Transverse colon (tissue), 4 donors: ENCODE results near the gene HMG20A. TPM values are rescaled to one million over a fixed set of nuclear protein-coding genes. Genes with fewer than 3 reads are reported as not detected.

Experiments
- DNase-seq: peaks from one replicate; pipeline ENCODE4 v3.0.0-alpha.2; 2019
- H3K27ac ChIP-seq, 4 donors: fragments of 200-600 bp; sonication (generic); 2 replicates each; pipeline ENCODE4 v1.5.1; 2016 to 2018; ENCODE audit warnings: inconsistent platforms in 4 of 4
- H3K27me3 ChIP-seq: fragments of 200-600 bp; sonication (generic); 2 replicates; pipeline ENCODE4 v1.5.1; 2017; ENCODE audit warnings: inconsistent platforms
- H3K36me3 ChIP-seq, 4 donors: fragments of 200-600 bp; sonication (generic); 2 replicates each; pipeline ENCODE4 v1.5.1; 2017 to 2019; ENCODE audit warnings: inconsistent platforms in 4 of 4
- H3K4me1 ChIP-seq, 4 donors: fragments of 200-600 bp; sonication (generic); 2 replicates each; pipeline ENCODE4 v1.5.1; 2017 to 2020; ENCODE audit warnings: inconsistent platforms in 4 of 4
- H3K4me3 ChIP-seq, 4 donors: fragments of 200-600 bp; sonication (generic); 1 replicate in 1 of 4; 2 replicates in 3 of 4; pipeline versions ENCODE4 v1.5.1 to v1.6.1; 2017 to 2019; ENCODE audit warnings: inconsistent platforms in 4 of 4
- H3K9me3 ChIP-seq, 2 donors: fragments of 200-600 bp; sonication (generic); 2 replicates each; pipeline ENCODE4 v1.5.1; 2017 to 2019; ENCODE audit warnings: inconsistent platforms in 2 of 2
- CTCF ChIP-seq, 5 experiments: fragments of 200-600 bp in 3 of 5; fragments of 450-650 bp in 2 of 5; sonication (generic) in 3 of 5; IDR thresholded peaks; 1 replicate in 2 of 5; 2 replicates in 3 of 5; pipeline ENCODE4 v1.5.1; 2016 to 2017; ENCODE audit warnings: antibody characterized with exemption in 5 of 5, inconsistent platforms in 3 of 5, mild to moderate bottlenecking in 2 of 5, moderate library complexity in 1 of 5
- EP300 ChIP-seq: sonication (generic); formaldehyde crosslinking; IDR thresholded peaks from one replicate; pipeline ENCODE4 v1.6.1; 2017; ENCODE audit warnings: antibody characterized with exemption, low read depth
- POLR2A ChIP-seq: fragments of 450-650 bp; IDR thresholded peaks from one replicate; pipeline ENCODE4 v1.6.1; 2016; ENCODE audit warnings: antibody characterized with exemption, mild to moderate bottlenecking, moderate library complexity
- POLR2AphosphoS5 ChIP-seq, 3 donors: sonication (generic); formaldehyde crosslinking; IDR thresholded peaks; one replicate each; pipeline ENCODE4 v1.6.1; 2016; ENCODE audit warnings: antibody characterized with exemption in 3 of 3
- WGBS, 2 donors: methylation state at CpG; one replicate each; pipeline ENCODE4 v1.1.5; 2018; ENCODE audit warnings: low coverage in 1 of 2; 5-methylcytosine and 5-hydroxymethylcytosine counted together
- in situ Hi-C, 4 donors: fragments of 200-750 bp; cut with MboI; loops; one replicate each; pipeline versions ENCODE4 v1.15.0 to v1.15.1; 2017; ENCODE audit warnings: low sequenced_read_pairs in 3 of 4, low pct_ligation_motif_present in 1 of 4, low pct_unique_long_range_greater_than_20kb in 1 of 4
- intact Hi-C: fragments of 100-400 bp; cut with DNase I; formaldehyde crosslinking; loops from one replicate; pipeline ENCODE4 v1.15.1; 2023; ENCODE audit warnings: low total_unique reads
- total RNA-seq, 4 donors: library from RNA; depleted of rRNA; stranded (reverse); fragments of >200 nt; gene quantifications; one replicate each; pipeline ENCODE4 v1.1.0, GENCODE V29; 2016

HMG20A gene
- total RNA-seq, 4 donors from 2014 or later, result 27.5 to 51.1 (median 37.0) TPM

- H3K36me3 ChIP-seq, result peaks cover 0 to 40% (median 17%) of the 10 kb centered on the region in 4 donors
- no peaks in the 10 kb centered on the region for H3K27me3 ChIP-seq
- no peak for DNase-seq
- peak overlapping the region in 1 of 4 donors; percentile 28 for H3K27ac ChIP-seq
- H3K9me3 ChIP-seq, result no peaks in the 10 kb centered on the region
- TF ChIP-seq EP300, result no peak
- TF ChIP-seq POLR2AphosphoS5 (IDR thresholded peaks at IDR 0.05), result no peak
- no peak for TF ChIP-seq CTCF (IDR thresholded peaks at IDR 0.05)
- TF ChIP-seq POLR2A, result no peak
- in situ Hi-C loops, result loop anchor here in 1 of 4 donors (25.0 kb wide), 1 partner anchor 370 kb away; no protein-coding TSS in a partner anchor
- WGBS, 2 donors, result 56 to 59% methylated on average over 2 of the region's 2 CpGs
- peaks cover 0 to 37% (median 6%) of the 10 kb centered on the region in 4 donors for H3K4me1 ChIP-seq
- intact Hi-C loops, result no loop called here
- H3K4me3 ChIP-seq, result no peak overlapping the region
Observed at GRCh38 chr15:77482570-77482969, 61.9 kb downstream of the HMG20A start.

GRCh38 chr15:77483425-77484140 is 62.9 kb downstream of the HMG20A start:
- in situ Hi-C loops (loop anchor here in 1 of 4 donors (25.0 kb wide), 1 partner anchor 371 kb away; no protein-coding TSS in a partner anchor), intact Hi-C loops (no loop called here)
- peaks cover 0 to 37% (median 6%) of the 10 kb centered on the region in 4 donors for H3K4me1 ChIP-seq
- peaks cover 0 to 31% (median 15%) of the 10 kb centered on the region in 4 donors for H3K36me3 ChIP-seq
- H3K27me3 ChIP-seq, result no peaks in the 10 kb centered on the region
- no peak for TF ChIP-seq CTCF (IDR thresholded peaks at IDR 0.05)
- TF ChIP-seq POLR2AphosphoS5 (IDR thresholded peaks at IDR 0.05), result no peak
- no peak for TF ChIP-seq EP300
- no peak for TF ChIP-seq POLR2A
- no peak overlapping the region for H3K4me3 ChIP-seq
- H3K27ac ChIP-seq, result peak overlapping the region in 1 of 4 donors; percentile 40
- 44% methylated on average over 1 of the region's 1 CpG; no CpG with 5 or more reads in 1 of the 2 donors for WGBS, 2 donors
- no peak for DNase-seq
- H3K9me3 ChIP-seq, result no peaks in the 10 kb centered on the region

- H3K27ac ChIP-seq, result no peak overlapping the region
- H3K27me3 ChIP-seq, result no peaks in the 10 kb centered on the region
- intact Hi-C loops (no loop called here), in situ Hi-C loops (loop anchor here in 1 of 4 donors (25.0 kb wide), 1 partner anchor 373 kb away; no protein-coding TSS in a partner anchor)
- no peak for TF ChIP-seq CTCF (IDR thresholded peaks at IDR 0.05)
- H3K4me3 ChIP-seq, result no peak overlapping the region
- peaks cover 0 to 17% (median 8%) of the 10 kb centered on the region in 4 donors for H3K36me3 ChIP-seq
- peaks cover 0 to 37% (median 6%) of the 10 kb centered on the region in 4 donors for H3K4me1 ChIP-seq
- DNase-seq, result no peak
- no peaks in the 10 kb centered on the region for H3K9me3 ChIP-seq
Observed at GRCh38 chr15:77484994-77485393, 64.3 kb downstream of the HMG20A start.

GRCh38 chr15:77486542-77487468 is 66.1 kb downstream of the HMG20A start:
- Histone ChIP-seq H3K4me1 (peaks cover 0 to 29% (median 4%) of the 10 kb centered on the region in 4 donors), H3K4me3 (no peak overlapping the region), H3K36me3 (peaks cover 0 to 12% (median 5%) of the 10 kb centered on the region in 4 donors), H3K27me3 (no peaks in the 10 kb centered on the region), H3K9me3 (no peaks in the 10 kb centered on the region), H3K27ac (no peak overlapping the region)
- no peak for TF ChIP-seq EP300
- TF ChIP-seq POLR2AphosphoS5 (IDR thresholded peaks at IDR 0.05), result no peak
- 73 to 78% methylated on average over 6 to 7 of the region's 7 CpGs for WGBS, 2 donors
- intact Hi-C loops (no loop called here), in situ Hi-C loops (loop anchor here in 1 of 4 donors (25.0 kb wide), 1 partner anchor 375 kb away; no protein-coding TSS in a partner anchor)
- DNase-seq, result no peak
